ENCODE results near the gene MILR1.

GRCh38 chr17:64472564-64472963, 23.6 kb downstream of the MILR1 start:
- TF ChIP-seq POLR2AphosphoS5 (IDR thresholded peaks at IDR 0.05; ENCODE audit: borderline replicate concordance, low read depth, low read length) (no peak), EZH2 (IDR thresholded peaks at IDR 0.05) (no peak), FOXP2 (optimal IDR thresholded peaks at IDR 0.05; ENCODE audit: control extremely low read depth, extremely low read length, insufficient read depth) (no peak)

Measured in SK-N-MC (cell line).